LHCN-M2 (cell line): ENCODE results near the gene TMPRSS7. TPM values are rescaled to one million over a fixed set of nuclear protein-coding genes. Genes with fewer than 3 reads are reported as not detected.
"Not testable (repeated sequence)": the region's sequence is repeated elsewhere in the genome, so short reads cannot be mapped to it uniquely, and the experiment has no call there.

Experiments
- DNase-seq: peaks from one replicate; pipeline ENCODE4 v3.0.0-alpha.2; 2012; ENCODE audit warnings: low read depth
- total RNA-seq: library from RNA; depleted of rRNA; stranded (reverse); fragments of >200 nt; gene quantifications from 2 replicates; pipeline ENCODE4 v1.2.3, GENCODE V29; 2014

The TMPRSS7 gene
- total RNA-seq, 1 experiment from 2014 or later, result not detected

DNA sequence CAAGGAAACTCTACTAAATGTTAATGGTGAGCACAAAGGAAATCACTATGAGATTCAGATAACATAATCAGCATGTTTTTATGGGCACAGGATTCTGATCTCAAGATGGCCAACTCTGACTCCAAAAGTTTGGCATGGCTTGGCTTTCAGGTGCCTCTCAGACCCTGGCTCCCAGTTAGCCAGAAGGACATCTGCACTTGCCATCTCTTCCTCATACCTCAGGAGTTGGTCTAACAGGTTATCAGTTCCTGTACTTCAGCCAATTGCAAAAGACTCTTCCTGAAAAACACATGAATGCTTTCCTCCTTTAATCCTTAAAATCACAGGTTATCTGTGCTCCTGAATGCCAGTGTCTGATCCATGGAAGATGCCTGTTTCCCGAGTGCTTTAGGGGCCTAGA, 25.0 kb downstream of the TMPRSS7 start:
- DNase-seq, result no peak

DNA sequence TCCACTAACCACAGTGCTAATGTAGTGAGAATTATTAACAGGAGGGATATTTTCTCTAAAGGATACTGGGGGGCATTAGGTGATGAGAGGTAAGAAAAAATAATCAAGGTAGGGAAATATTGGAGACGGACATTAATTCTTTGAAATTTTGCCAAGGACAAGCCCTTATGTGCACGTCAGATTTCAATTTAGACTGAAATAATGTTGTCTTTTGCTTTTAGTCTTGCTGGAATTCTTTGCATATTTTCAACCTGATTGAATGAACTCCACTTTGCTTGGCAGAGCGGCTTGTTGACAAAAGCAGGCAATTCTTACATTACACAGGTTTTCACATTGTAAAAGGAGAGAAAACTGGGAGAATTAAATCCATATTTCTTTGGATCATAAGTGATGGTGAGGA, 26.6 kb downstream of the TMPRSS7 start:
- DNase-seq, result no peak

DNA sequence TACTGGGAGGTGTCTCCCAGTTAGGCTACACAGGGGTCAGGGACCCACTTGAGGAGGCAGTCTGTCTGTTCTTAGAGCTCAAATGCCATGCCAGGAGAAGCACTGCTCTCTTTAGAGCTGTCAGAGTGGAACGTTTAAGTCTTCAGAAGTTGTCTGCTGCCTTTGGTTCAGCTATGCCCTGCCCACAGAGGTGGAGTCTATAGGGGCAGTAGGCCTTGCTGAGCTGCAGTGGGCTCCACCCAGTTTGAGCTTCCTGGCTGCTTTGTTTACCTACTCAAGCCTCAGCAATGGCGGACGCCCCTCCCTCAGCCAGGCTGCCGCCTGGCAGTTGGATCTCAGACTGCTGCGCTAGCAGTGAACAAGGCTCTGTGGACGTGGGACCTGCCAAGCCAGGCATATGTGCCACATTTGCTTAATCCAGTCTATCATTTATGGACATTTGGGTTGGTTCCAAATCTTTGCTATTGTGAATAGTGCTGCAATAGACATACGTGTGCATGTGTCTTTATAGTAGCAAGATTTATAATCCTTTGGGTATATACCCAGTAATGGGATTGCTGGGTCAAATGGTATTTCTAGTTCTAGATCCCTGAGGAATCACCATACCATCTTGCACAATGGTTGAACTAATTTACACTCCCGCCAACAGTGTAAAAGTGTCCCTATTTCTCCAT, 38.0 kb downstream of the TMPRSS7 start:
- not testable (repeated sequence) for DNase-seq

DNA sequence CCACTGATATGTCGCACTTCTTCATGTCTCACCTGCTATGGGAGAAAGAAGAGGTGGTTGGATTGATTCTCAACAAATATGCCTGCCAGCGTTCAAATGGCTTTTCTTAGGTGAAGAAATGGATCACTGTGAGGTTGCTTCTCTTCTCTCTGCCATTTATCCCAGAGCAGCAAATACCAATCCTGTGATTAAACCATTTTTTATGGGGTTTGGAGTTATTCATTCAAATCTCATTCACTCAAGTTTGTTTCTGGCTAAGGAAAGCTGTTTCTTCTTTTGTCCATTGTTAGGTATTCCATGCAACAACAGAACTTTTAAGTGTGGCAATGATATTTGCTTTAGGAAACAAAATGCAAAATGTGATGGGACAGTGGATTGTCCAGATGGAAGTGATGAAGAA, 39.5 kb downstream of the TMPRSS7 start:
- DNase-seq, result no peak

DNA sequence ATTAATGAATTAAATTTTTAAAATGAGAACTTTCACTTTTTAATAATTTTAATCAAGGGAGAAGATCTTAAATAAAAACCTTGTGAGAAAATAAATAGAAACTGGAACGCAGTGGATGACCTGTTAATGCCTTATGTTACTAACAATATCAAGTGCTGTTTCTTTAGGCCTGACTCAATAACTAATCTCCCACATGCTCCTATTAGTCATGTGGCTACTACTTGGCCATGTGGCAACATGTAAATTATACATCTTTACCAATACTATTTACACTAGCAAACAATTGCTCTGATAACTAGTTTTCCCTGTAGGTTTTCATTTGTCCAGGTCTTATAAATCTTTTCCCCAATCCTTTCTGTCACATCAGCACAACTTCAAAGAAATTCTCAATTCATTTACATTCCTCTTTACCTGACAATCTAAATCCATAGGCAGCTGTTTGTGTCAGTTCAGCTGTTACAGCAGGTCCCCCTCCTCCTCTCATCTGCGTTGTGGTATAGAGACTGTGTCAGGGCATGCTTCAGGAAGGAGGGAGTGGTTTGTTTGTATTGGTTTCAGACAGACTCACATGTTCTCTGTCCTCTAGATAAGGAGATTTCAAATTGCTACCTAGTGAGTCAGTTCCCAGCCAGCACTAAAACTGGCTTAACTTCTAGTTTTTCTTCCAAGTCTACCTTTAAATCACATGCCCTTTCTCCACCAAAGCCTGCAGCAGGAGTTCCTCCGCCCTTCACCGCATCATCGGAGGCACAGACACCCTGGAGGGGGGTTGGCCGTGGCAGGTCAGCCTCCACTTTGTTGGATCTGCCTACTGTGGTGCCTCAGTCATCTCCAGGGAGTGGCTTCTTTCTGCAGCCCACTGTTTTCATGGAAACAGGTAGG, 40.3 kb downstream of the TMPRSS7 start:
- peak; percentile 97 for DNase-seq

DNA sequence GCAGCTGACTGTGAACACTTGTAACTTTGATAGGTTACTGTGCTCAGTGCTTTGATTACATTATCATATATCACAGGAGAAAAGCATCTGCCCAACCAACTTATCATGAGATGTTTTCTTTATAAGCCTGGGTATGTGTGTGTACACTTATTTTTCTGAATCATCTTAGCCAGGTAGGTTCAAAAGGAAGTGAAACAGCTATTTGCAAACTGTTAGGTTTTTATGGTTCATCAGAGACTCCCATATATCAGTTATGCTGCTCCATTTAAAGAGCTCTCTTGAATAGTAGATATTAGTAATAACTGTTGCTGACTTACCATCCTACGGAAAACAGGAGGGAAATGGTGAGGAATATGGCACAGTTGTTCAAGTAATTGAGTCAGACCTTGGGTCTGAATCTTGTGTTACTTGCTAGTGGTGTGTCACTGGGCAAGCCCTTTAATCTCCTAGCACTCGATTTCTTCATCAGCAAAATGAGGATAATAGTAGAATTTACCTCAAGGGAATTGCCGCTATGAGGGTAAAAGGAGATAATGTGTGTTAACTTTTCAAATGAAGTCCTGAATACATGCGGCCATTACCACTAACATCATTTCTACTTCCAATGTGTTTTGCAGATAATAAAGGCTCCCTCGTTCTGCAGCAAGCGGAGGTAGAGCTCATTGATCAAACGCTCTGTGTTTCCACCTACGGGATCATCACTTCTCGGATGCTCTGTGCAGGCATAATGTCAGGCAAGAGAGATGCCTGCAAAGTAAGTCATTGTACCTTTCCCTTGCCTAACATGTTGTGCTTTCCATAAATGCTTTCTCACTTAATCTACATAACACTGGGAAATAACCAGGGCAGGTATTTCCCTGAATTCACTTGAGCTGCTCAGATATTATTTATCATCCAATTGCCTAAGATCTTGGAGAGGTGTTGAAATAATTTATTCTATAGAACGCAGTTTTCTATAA, 43.9 kb downstream of the TMPRSS7 start:
- DNase-seq, result no peak

DNA sequence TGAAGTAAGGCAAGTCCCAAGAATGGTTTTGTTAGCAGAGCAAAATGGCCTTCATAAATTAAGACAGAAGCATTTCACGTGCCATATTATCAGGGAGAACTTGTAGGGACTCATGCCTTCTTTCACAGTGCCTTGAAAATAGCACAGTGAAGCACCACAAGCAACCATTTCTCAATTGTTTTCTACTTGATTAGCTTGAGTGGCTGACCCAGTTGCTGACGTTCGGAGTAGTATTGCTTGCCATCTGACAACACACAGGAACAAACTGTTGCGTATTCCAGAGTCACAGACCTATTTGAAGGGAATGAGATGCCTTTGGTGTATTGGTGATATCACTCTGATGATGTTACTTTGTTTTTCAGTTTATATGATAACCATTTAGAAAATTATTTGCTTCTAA, 48.7 kb downstream of the TMPRSS7 start:
- no peak for DNase-seq

DNA sequence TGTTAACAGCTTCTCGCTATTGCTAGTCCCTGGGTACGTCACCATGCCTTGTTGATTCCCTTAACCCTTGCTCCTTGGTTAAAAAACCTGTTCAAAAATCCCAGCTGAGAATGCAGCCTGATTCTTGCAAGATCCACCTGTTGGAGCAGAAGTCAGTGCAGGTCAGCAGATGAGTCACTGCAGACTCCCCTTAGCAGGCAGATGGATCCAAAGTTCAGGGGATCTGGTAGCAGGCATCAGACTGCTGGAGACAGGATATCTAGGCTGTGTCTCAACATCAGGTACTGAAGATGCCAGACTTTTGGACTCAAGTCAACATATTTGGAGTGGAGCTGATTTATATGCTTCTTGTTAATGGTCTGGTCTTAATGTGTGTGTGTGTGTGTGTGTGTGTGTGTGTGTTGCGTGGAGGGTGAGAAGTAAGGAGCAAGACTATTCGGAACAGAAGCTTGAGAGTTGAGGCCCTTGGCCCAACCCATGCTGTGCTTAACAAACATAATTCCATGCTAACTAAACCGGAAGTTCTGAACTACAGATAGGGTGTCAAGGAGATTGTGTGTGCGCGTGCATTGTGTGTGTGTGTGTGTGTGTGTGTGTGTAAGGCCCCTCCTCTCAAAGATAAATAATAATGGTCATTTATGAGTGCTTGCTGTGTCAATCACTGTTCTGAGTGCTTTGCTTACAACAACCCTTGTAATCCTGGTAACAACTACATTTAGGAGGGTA, 50.6 kb downstream of the TMPRSS7 start:
- DNase-seq, result no peak

DNA sequence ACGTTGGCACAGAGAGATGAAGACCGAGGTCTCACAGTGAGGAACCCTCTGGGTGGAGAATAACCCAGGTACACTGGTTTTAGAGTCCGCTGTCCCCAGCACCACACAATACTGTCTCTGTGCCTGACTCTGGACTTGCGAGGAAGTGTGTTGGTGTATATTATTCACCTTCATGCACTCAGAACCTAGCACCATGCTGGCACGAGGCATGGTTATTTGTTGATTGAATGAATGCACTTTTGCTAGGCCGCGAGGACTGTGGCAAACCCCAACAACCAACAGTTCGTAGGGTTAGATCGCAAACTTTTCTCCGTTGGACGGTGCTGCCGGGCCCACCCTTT, 51.2 kb downstream of the TMPRSS7 start:
- DNase-seq, result no peak

DNA sequence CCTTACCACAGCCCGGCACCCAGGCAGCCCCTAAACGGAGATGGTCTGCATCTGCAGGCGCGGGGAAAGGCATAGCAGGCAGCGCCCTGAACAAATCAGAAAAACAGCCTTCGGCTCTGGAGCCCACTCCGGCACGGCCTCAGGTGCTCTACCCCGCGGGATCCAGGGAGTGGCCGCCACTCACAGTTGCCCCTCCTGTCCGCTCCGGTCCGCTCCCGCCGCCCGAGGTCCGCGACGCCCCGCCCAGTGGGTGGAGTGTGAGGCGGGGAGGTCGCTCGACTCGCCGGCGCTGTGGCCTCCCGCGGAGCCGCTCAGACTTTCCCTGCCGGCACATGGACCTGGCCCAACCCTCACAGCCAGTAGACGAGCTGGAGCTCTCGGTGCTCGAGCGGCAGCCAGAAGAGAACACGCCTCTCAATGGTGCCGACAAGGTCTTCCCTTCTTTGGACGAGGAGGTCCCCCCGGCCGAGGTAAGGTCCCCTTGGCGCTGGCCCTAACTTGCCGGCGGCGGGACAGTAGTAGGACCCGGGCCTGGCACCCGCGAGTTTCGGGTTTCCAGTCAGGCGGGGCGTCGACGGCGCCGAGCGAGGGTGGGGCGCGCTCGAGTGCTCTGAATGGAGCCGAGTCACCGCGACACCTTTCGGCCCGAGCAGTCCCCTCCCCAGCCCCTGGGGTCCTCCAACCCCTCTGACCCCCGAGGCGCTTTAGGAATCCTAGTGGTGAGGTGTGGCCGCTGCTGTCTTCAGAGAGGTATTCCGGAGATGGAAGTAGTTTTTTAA, 51.7 kb downstream of the TMPRSS7 start, which contains the start of gene C3orf52:
Gene C3orf52 (plus strand): TSS at position 314 of the 779 bp plus-strand sequence. CDS start 19 bp downstream, at position 333.
- DNase-seq, result peak; percentile 70

DNA sequence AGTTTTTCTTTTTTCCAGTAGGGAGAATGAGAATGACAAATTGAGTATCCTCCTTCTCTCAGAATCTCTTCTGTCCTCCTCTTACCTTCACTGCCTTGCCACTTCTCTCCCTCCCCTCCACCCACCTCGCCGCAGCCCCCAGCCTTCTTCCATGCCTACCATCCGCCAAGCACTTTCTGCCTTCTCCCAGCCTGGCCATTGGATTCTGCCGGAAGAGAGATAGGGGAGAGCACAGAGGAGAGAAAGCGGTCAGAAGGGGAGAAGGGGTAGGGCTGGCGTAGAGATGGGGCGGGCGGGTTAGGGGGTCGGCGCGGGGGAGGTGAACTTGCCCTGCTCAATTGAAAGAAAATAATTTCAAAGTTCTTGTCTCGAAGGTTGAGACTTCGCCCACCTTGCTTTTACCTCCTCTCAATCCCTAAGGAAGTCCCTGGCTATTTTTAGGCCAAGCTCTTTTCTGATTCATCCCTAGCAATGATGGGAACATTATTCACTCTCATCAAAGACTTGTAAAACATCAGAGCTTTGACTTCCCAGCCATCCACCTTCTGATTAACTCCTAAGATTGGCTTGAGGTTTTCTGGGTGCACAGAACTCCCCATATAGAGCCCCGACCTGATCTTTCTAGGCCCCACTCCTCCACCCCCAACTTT, 52.5 kb downstream of the TMPRSS7 start:
- DNase-seq, result peak; percentile 56

DNA sequence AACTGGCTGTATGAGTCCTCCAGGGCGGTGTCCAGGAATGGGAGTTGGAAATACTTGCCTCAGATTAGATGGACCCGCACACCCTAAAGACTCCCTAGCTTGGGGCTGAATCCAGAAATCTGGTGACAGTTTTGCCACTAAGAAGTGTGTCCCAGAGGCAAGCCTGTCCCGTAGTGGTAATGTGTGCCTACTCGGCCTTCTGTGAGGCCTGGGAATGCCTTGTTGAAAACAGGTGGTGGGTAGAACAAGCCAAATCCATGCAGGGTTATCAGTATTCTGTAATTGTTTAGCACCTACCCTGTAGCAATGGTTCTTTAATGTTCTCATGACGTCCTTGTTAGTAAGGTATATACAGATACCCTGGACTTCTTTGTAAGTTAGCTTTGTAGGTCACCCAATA, 53.2 kb downstream of the TMPRSS7 start:
- no peak for DNase-seq

DNA sequence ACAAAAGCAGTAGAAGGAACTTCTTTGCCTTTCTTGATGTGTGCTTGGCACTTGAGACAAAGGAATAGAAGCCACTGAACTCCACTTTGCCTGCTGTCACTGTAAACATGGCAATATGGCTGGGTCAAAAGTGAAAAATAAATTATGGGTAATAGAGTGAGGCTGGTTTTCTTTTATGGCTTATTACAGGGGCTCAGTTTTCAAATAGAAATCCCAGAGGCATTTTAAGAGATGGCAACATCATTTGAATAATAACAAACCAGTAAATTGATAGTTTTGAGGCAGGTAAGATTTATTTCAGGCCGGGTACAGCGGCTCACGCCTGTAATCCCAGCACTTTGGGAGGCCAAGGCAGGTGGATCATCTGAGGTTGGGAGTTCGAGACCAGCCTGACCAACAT, 54.4 kb downstream of the TMPRSS7 start:
- no peak for DNase-seq

DNA sequence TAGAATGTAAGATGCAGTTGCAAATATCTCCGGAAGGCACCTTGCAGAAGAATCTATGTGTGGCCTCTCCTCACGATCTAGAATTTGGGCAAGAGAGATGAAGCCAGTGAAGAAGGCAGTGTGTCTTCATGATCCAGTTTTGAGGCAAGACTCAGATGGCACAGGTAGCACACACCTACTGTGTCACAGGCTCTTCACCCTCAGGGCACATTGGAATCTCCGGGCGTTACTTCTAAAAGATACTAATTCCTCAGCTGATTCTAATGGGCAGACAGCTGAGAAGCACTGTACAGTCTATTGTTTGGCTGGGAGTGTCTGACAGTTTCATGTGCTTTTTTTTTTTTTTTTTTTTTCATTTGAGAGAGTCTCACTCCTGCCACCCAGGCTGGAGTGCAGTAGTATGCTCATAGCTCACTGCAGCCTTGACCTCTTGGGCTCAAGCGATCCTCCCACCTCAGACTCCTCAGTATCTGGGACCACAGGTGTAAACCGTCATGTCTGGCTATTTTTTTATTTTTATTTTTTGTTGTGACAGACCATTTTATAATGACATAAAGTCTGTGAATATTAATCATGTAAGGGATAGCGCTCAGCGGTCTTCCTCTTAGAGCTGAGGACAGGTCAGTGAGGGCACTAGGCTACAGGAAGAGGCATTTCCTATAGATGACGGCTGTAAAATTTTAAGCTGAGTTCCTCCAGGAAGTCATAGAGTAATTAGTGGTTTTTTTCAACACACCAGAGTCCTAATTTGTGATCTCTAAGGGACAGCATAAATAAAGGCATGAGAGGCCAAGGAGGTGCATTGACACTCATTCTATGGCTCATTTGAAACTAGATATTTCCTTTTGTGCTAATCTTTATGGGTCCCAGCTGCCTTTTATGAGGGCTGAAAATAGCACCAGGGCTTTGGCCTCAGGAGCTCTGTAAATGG, 55.7 kb downstream of the TMPRSS7 start:
- no peak for DNase-seq

DNA sequence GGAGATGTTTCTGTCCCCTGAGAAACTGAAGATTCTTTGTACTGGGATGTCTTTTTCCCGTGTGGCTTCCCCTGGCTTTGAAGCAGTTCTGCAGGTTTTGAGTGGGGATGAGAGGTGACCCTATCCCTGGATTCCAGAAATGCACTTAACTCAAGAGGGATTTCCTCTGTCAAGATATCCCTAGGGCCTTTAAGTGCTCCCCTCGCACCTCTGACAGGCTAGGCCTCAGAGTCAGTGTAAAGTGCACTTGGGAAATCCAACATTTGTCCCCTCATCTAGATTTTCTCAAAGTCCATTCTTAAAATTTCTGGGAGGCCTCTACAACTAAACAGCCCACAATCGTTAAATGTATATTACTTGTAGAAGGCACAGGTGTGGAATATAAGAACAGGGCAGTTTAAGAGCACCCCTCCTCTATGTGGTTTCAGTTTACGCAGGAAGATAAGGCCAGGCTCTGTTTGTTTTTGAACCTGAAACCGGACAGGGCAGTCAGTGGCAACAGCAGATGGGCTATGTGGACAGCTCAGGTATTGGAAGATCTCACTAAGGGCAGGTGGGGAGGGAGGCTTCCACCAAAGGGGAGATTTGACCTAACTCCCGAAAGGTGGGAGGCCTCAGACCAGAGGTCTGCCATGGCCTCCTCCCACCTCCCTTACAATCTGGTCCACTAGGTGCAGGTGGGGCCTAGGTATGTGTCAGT, 56.5 kb downstream of the TMPRSS7 start:
- DNase-seq, result no peak

DNA sequence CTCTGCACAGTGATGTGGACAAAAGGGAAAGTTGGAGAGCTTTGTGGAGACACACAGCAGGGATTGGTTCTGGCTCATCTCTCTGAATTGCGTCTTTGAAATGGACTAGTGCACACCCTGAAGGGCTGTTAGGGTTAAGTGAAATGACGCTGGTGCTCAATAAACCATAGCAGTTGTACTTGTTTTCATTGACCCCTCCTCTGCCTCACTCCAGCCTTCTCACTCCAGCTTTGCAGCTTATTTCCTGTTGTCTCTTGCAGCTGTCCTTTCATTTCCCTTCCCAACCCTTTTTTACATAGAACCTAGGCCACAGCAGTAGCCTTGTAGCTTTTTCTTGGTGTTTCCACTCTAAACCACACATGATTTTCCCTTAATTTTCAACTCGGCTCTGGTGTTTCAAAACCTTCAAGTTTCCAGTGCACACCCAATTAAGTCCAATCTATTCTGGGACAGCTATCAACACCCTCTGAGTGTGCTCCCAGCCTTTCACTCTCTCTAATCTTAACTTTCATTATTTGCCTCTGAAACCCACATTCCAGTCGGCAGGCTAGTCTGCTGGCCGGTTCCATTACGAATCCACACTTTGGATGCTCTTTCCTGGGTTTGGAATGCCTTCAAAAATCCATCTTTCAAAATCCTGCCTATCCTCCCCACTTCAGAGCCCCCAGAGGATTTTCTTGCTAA, 58.1 kb downstream of the TMPRSS7 start:
- peak; percentile 80 for DNase-seq

DNA sequence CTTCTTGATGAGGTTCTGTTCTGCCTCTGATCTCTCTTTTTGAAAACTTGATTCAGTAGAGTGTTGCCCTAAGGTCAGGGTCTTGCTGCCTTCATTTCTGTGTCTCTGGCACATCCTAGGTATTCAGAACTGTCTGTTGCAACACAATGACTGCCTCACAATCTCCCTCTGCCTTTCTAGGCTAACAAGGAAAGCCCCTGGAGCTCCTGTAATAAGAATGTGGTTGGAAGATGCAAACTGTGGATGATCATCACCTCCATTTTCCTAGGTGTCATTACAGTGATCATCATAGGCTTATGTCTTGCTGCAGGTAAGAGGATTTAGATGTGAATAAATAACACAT, 58.6 kb downstream of the TMPRSS7 start:
- DNase-seq, result no peak

DNA sequence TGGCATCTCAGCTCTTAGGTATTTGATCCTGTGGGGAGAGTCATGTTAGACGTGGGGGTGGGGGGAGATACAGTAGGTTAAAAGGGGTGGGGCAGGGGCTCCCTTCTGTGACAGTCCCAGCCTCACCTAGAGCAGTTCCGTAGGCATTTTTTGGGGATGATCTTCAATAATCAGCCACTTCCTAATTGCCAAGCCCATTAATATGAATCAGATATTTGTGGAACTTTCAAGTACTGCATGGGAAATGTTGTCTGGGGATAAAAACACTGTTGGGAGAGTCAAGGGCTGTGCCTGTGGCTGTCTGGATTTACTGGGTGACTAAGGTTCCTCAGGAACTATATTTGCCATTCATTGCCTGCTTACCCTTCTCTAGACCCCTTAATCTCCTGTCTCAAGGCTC, 61.2 kb downstream of the TMPRSS7 start:
- no peak for DNase-seq
